ENCODE results near the gene FHOD3. TPM values are rescaled to one million over a fixed set of nuclear protein-coding genes. Genes with fewer than 3 reads are reported as not detected.

FHOD3 gene
- polyA plus RNA-seq, 2 of the 4 experiments (the other 2 are of a cell fraction), result 2.5 to 3.6 TPM

DNA sequence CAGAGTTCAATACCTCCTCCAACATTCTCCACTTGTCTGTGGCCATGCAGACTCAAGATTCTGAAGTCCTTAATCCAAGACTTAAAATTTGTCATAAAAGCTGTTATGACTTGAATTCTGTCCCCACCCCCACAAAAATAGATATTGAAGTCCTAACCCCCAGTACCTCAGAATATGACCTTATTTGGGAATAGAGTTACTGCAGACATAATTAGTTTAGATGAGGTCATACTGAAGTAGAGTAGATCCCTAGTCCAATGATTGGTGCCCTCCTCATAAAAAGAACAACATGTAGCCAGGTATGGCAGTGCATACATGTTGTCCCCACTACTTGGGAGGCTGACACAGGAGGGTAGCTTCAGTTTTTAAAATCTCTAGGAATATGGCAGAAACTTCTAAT, 522.1 kb downstream of the FHOD3 start (continued):
- no peak for TF ChIP-seq REST (IDR thresholded peaks at IDR 0.05)

- FAIRE-seq, result no peak
- POLR2A ChIA-PET, result no interaction called here
- no peak for TF ChIP-seq TP53 (CRISPR knock-in tag; IDR thresholded peaks at IDR 0.05)
- TF ChIP-seq HOXB13 (CRISPR knock-in tag; IDR thresholded peaks at IDR 0.05; ENCODE audit: low read depth), result no peak
- no peak for TF ChIP-seq HES2 (IDR thresholded peaks at IDR 0.05)
- no peak for TF ChIP-seq FOSL2 (IDR thresholded peaks at IDR 0.05)
- no peak for TF ChIP-seq FOSL2 (CRISPR knock-in tag; IDR thresholded peaks at IDR 0.05)
- TF ChIP-seq EP300 (IDR thresholded peaks at IDR 0.05), result no peak
- TF ChIP-seq POLR2A (IDR thresholded peaks at IDR 0.05; ENCODE audit: low read length), result no peak
- TF ChIP-seq NFE2L2 (conservative IDR thresholded peaks at IDR 0.05; ENCODE audit: low read length), result no peak
- TF ChIP-seq SMC3 (IDR thresholded peaks at IDR 0.05), result no peak
- TF ChIP-seq USF2 (IDR thresholded peaks at IDR 0.05), result no peak
- TF ChIP-seq FOXS1 (CRISPR knock-in tag; IDR thresholded peaks at IDR 0.05), result no peak
- TF ChIP-seq ZSCAN20 (CRISPR knock-in tag; IDR thresholded peaks at IDR 0.05), result no peak
- TF ChIP-seq RCOR1 (IDR thresholded peaks at IDR 0.05; ENCODE audit: low read depth, low read length), result no peak
- no peak for TF ChIP-seq BHLHE40 (IDR thresholded peaks at IDR 0.05; ENCODE audit: low read depth, low read length)
- no peak overlapping the region for H3K27ac ChIP-seq
- WGBS (ENCODE audit: missing lambda C conversion rate), result 95% methylated on average over 4 of the region's 4 CpGs
- ATAC-seq, result no peak
- CTCF ChIA-PET, result interaction anchor here (0.8 kb wide), 1 partner anchor 11 kb away, joined by 3 read pairs; no protein-coding TSS in a partner anchor
- DNase-seq (ENCODE audit: low read depth in 1 of 2, low spot score in 1 of 2), result no peak
- H3K4me2 ChIP-seq, result no peak overlapping the region
- H3K4me3 ChIP-seq, result no peak overlapping the region
- no peaks in the 10 kb centered on the region for H3K4me1 ChIP-seq
- H3K9me3 ChIP-seq, result no peaks in the 10 kb centered on the region
These were observed 524.2 kb downstream of the FHOD3 start for GRCh38 chr18:36821681-36822080.

- H3K27ac ChIP-seq, result no peak overlapping the region
- H3K9me3 ChIP-seq, result no peaks in the 10 kb centered on the region
- no peak overlapping the region for H3K4me2 ChIP-seq
- FAIRE-seq (no peak), DNase-seq (ENCODE audit: low read depth in 1 of 2, low spot score in 1 of 2) (no peak), ATAC-seq (no peak)
- H3K4me3 ChIP-seq, result no peak overlapping the region
- ChIA-PET POLR2A (interaction anchor here (0.5 kb wide), 1 partner anchor 26 kb away, joined by 3 read pairs; no protein-coding TSS in a partner anchor), CTCF (no interaction called here)
- 0 out of 3 replicates have a peak, but pooled peaks cover 13% of the 10 kb centered on the region for H3K4me1 ChIP-seq
- TF ChIP-seq FOSL2 (IDR thresholded peaks at IDR 0.05) (no peak), FOSL2 (CRISPR knock-in tag; IDR thresholded peaks at IDR 0.05) (no peak), FOXS1 (CRISPR knock-in tag; IDR thresholded peaks at IDR 0.05) (no peak), HMGXB4 (CRISPR knock-in tag; IDR thresholded peaks at IDR 0.05; ENCODE audit: borderline replicate concordance) (no peak), NR3C1 (IDR thresholded peaks at IDR 0.05) (no peak), JUNB (IDR thresholded peaks at IDR 0.05) (no peak), EHMT2 (IDR thresholded peaks at IDR 0.05; ENCODE audit: low read depth) (no peak), GATA3 (IDR thresholded peaks at IDR 0.05; ENCODE audit: borderline replicate concordance) (no peak), RFX5 (IDR thresholded peaks at IDR 0.05) (no peak), JUN (IDR thresholded peaks at IDR 0.05) (no peak), ATOH8 (CRISPR knock-in tag; IDR thresholded peaks at IDR 0.05; ENCODE audit: low read depth) (no peak), EHF (CRISPR knock-in tag; IDR thresholded peaks at IDR 0.05) (no peak), ZSCAN20 (CRISPR knock-in tag; IDR thresholded peaks at IDR 0.05) (no peak), HEYL (CRISPR knock-in tag; IDR thresholded peaks at IDR 0.05) (no peak), KDM5A (IDR thresholded peaks at IDR 0.05) (no peak)
- TF ChIP-seq, protein P1, sequence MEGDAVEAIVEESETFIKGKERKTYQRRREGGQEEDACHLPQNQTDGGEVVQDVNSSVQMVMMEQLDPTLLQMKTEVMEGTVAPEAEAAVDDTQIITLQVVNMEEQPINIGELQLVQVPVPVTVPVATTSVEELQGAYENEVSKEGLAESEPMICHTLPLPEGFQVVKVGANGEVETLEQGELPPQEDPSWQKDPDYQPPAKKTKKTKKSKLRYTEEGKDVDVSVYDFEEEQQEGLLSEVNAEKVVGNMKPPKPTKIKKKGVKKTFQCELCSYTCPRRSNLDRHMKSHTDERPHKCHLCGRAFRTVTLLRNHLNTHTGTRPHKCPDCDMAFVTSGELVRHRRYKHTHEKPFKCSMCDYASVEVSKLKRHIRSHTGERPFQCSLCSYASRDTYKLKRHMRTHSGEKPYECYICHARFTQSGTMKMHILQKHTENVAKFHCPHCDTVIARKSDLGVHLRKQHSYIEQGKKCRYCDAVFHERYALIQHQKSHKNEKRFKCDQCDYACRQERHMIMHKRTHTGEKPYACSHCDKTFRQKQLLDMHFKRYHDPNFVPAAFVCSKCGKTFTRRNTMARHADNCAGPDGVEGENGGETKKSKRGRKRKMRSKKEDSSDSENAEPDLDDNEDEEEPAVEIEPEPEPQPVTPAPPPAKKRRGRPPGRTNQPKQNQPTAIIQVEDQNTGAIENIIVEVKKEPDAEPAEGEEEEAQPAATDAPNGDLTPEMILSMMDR (IDR thresholded peaks at IDR 0.05), result no peak
- TF ChIP-seq, protein P2, sequence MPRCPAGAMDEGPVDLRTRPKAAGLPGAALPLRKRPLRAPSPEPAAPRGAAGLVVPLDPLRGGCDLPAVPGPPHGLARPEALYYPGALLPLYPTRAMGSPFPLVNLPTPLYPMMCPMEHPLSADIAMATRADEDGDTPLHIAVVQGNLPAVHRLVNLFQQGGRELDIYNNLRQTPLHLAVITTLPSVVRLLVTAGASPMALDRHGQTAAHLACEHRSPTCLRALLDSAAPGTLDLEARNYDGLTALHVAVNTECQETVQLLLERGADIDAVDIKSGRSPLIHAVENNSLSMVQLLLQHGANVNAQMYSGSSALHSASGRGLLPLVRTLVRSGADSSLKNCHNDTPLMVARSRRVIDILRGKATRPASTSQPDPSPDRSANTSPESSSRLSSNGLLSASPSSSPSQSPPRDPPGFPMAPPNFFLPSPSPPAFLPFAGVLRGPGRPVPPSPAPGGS (IDR thresholded peaks at IDR 0.05), result no peak
These were observed 528.0 kb downstream of the FHOD3 start for GRCh38 chr18:36825526-36825925.
